Measurements from ENCODE around the gene BRD4.
A peak's percentile ranks its signal among the peaks of the same experiment; 100 is the strongest.

BRD4 gene

DNA sequence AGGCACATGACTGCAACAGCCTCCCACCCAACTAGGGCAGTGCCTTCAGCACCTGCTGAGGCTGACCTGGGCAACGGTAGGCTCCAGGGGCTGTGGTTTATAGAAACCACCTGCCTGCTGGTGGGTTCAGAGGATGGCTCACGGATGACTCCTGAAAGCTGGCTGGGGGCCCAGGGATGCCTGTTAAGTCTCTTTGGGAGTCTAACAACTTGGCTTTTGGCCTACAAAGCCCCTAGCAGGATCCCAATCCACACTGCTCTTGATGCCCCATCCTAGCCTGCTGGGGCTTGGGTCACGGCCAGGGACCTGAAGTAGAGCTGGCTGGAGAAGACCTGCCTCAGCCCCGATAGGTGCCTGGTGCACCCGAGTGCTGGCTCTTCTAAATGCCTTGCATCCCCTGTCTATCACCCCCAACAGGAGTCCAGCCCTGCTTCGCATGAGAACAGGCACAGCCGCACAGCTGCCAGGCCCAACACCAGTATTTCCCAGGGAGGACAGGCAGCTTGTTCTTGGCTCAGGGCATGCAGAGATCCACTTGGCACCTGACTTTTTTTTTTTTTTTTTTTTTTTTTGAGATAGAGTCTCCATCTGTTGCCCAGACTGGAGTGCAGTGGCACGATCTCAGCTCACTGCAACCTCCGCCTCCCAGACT lies 91.0 kb downstream of the BRD4 start:
- no peak overlapping the region for H3K4me3 ChIP-seq (ENCODE audit: low read depth, low read length)
- DNase-seq (ENCODE audit: low read depth): no peak

DNA sequence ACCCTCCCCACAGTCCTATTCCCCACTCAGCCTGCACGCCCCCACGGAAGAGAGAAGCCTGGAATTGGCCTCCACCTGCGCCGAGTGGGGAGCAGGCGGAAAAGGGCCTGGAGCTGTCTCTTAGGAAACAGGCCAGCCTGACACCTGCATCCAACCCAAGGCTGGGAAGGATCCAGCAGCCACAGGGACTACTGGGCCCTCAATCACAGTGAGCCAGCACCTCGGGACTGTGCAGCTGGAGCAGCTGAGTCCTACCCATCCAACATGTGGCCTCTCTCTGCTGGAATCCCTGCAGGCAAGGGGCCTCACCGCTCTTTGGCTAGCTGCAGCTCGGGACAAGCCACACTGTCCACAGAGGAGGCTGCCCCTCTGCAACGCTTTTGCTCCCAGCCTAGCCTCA lies 91.8 kb downstream of the BRD4 start:
- DNase-seq (ENCODE audit: low read depth): no peak

DNA sequence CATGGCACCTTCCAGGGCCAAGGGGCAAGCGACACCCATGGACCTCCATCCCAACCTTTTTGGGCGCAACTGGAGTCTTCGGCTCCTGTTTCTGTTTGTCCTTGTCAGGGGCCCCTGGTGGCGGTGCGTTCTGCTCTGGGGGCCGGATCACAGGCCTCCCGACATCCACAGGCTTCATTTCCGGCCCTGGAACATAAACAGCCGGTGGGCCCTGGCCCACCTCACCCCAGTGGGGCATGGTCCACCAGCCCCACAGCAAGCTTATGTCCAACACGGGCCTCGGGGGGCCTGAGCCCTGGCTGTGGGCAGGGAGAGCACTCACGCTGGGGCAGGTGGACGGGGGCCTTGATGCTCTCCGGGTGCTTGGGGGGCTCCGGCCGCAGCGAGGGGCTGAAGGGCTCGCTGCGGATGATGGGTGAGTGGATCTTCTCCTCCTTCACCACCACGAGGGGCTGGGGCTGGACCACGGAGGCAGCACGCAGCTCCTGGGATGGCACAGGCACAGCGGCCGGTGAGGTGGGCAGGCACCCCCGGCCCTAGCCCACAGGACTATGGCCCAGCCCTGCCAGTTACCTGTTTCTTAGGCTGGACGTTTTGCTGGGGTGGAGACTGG lies 92.9 kb downstream of the BRD4 start:
- DNase-seq (ENCODE audit: low read depth): no peak
- no peak overlapping the region for H3K4me3 ChIP-seq (ENCODE audit: low read depth, low read length)

More for the DNA sequence above, 91.8 kb downstream of the BRD4 start:
- H3K4me3 ChIP-seq (ENCODE audit: low read depth, low read length): no peak overlapping the region

DNA sequence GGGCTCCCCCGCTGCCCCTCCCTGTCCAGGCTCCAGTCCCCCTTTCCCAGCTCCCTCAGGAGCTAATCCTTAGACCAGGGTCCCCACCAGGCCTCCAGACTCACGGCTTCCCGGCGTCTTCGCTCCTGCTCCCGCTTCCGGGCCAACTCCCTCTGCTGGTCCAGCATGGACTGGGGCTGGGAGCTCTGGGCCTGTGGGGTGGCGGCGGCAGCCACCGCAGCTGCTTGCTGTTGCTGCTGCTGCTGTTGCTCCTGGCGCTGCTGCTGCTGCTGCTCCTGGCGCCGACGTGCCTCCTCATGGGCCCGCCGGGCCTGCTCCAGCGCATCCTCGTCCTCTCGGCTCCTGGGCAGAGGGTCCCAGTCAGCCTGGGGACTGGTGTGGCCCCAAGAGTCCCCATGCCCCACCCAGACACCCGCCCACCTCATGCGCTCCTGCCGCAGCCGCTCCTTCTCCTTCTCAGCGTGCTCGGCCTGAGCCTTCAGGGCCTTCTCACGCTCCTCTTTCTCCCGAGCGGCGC lies 93.6 kb downstream of the BRD4 start:
- H3K4me3 ChIP-seq (ENCODE audit: low read depth, low read length): no peak overlapping the region
- no peak for DNase-seq (ENCODE audit: low read depth)

DNA sequence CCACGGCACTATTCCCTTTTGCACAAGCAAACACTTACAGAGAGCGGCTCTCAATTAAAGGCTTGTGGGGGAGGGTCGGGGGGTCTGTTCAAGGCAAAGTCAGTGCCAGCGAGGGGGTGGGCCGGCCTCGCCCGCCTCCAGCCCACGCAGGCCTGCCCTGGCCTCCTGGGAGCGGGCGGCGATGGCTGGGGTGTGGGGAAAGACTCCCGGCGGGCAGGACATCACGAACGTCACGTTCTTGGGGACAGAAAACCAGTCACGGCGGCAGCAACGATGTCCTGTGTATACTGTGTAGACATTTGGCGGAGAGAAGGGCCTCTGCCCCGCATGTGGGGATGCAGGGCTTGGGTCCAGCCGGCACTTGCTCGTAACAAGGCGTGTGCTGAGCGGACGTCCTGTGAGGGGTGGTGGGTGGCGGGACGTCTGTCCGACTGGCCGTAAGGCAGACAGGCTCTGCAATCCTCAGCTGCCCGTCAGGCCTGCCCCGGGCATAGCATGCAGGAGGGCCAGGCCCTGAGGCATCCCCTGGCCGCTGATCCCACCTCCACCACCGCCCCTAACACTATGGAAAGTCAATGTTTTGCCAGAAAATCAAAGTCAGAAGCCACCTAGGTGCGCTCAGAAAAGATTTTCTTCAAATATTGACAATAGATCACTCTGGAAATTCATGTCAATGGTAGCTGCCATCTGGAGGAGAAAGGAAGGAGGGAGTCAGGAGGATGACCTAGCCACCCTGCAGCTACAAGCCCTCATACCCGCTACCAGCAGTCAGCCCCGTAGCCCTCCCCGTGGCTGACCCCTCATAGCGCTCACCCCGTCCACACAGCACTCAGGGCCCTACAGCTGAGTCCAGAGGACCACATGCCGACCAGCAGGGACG lies 94.3 kb downstream of the BRD4 start:
- no peak overlapping the region for H3K4me3 ChIP-seq (ENCODE audit: low read depth, low read length)
- no peak for DNase-seq (ENCODE audit: low read depth)

DNA sequence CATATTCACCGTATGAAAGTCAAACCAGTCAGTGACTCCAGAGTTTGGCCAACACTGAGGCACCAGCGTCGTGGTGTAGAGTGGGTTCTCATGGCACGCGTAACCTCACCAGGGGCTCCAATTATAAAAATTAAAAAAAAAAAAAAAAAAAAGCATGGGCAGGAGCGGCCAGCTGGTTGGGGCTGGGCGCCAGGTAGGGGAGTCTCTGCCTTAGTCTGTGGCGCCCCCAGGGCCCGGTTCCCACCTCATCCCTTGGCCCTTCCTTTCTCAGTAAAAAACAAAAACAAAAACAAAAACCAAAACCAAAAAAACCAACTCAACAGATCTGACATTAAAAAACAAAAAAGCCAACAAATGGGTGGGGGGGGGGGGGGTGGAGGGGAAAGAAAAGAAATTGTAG lies 95.5 kb downstream of the BRD4 start:
- no peak overlapping the region for H3K4me3 ChIP-seq (ENCODE audit: low read depth, low read length)
- DNase-seq (ENCODE audit: low read depth): no peak

DNA sequence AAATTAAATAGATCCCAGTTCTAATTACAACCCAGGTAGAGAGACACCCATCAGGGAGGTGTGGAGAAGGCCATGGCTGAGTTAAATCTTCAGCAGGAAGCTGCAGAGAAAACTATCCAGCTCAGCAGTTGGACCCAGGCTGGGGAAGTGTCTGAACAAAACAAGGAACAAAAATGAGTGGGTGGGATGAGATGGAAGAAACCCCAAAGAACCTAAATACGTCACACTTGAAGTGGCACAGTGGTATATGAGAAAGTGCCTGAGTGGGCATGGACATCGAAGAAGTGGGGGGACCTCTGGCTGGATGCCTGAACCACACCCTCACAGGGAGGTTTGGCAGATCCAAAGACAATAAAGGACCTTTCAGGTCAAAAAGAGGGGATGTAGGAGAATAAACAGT lies 96.6 kb downstream of the BRD4 start:
- no peak overlapping the region for H3K4me3 ChIP-seq (ENCODE audit: low read depth, low read length)
- no peak for DNase-seq (ENCODE audit: low read depth)

DNA sequence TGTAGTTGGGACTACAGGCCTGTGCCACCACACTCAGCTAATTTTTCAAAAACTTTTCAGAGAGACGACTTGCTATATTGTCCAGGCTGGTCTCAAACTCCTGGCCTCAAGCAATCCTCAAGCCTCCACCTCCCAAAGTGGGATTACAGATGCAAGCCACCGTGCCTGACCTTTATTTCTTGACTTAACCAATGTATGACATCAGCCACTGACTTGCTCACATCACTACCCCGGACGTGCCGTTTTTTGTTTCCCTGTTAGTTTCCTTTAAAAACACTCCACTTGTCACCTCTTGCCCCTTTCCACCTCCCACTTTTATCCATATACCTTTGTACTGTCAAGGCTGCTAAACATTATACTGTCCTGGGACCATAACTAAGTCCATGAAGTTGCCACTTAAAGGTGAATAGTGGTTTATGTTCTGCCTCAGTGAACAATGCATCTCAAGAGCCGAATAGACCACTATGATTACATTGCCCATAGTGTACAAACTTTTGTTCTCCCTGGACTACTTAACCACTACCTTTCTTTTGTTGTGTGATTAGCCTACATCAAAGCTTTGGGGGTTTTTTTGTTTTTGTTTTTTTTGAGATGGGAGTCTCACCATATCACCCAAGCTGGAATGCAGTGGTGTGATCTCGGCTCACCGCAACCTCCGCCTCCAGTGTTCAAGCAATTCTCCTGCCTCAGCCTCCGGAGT lies 97.8 kb downstream of the BRD4 start:
- DNase-seq (ENCODE audit: low read depth): no peak
- H3K4me3 ChIP-seq (ENCODE audit: low read depth, low read length): no peak overlapping the region

DNA sequence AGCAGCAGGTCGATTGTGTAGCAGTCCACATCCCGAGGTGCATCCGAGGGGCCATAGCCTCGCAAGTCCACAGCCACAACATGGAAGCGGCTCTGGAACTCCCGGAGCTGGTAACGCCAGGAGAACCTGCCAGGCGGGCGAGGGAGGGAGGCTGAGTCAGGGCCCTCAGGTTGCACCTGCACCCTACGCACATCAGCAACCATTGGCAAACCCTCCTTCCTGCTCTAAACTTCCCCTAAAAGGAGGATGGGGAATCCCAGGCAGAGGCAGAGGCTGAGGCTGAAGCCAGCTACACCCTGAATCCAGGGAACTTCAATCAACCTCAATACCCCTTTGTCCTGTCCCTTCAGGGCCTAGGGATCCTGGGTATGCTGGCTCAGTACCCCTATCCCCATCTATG lies 101.1 kb downstream of the BRD4 start:
- no peak overlapping the region for H3K4me3 ChIP-seq (ENCODE audit: low read depth, low read length)
- DNase-seq (ENCODE audit: low read depth): no peak

DNA sequence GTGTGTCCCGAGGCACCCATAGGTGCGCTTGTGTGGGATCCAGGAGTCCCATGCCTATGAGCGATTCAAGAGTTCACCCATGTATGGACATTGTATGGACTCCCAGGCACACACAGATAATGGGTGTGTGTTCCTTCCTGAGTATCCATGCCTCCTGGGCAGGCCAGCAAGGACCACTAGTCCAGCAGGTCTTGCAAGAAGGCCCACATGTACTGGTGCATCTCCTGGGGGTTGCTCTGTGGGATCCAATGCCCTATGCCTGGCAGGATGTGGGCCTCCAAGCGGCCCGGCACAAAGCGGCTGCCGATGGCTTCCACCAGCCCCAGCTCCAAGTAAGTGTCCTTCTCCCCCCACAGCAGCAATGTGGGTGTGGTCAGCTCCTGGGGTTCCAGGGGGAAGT lies 105.1 kb downstream of the BRD4 start:
- no peak for DNase-seq (ENCODE audit: low read depth)
- no peak overlapping the region for H3K4me3 ChIP-seq (ENCODE audit: low read depth, low read length)

DNA sequence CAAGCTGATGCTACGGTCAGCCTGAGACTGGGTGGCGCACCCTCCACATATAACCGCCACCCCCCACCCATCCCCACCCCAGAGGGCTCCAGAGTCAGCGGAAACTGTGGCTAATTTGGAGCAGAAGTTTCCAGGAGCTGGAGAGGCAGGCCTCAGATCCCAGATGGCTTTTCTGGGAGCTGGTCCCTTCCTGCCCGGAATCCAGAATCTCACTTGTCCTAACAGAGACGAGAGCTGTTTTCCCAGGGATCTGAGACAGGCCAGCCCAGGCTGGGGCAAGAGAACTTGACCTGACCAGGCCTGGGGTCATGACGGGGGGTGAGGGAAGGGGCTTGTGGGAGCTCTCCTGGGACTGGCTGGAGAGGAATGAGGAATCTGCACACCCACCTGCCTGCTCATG lies 106.6 kb downstream of the BRD4 start:
- H3K4me3 ChIP-seq (ENCODE audit: low read depth, low read length): no peak overlapping the region
- DNase-seq (ENCODE audit: low read depth): no peak

DNA sequence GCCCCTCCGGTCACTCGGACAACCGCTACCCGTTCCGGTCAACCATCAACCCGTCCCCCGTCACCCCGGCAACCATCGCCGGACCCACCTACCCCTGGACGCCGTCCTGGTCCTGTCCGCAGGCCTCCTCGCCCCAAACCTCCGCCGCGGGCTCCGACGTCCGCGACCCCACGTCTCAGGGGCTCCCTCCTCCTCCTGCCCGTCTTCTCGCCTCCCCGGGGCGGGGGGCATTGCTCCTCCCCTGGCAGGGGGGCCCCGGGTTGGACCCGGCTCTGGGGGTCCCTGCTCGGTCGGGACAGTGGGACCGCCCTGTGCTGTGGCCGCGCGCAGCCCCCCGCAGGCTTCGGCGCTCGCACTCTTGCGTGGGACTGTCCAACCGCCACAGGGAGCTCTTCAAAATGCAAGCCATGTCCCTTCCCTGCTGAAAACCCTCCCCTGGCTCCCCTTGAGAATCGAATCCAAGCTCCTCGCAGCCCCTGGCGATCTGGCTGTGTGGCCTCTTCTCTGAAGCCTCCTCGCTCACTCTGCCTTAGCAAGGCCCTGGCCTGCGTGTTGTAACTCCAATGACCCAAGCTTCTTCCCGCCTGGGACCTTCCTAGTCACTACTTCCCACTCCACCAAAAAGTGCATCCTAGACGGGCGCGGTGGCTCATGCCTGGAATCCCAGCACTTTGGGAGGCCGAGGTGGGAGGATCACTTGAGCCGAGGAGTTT lies 108.5 kb downstream of the BRD4 start:
- DNase-seq (ENCODE audit: low read depth): no peak
- H3K4me3 ChIP-seq (ENCODE audit: low read depth, low read length): peak overlapping the region; percentile 63

DNA sequence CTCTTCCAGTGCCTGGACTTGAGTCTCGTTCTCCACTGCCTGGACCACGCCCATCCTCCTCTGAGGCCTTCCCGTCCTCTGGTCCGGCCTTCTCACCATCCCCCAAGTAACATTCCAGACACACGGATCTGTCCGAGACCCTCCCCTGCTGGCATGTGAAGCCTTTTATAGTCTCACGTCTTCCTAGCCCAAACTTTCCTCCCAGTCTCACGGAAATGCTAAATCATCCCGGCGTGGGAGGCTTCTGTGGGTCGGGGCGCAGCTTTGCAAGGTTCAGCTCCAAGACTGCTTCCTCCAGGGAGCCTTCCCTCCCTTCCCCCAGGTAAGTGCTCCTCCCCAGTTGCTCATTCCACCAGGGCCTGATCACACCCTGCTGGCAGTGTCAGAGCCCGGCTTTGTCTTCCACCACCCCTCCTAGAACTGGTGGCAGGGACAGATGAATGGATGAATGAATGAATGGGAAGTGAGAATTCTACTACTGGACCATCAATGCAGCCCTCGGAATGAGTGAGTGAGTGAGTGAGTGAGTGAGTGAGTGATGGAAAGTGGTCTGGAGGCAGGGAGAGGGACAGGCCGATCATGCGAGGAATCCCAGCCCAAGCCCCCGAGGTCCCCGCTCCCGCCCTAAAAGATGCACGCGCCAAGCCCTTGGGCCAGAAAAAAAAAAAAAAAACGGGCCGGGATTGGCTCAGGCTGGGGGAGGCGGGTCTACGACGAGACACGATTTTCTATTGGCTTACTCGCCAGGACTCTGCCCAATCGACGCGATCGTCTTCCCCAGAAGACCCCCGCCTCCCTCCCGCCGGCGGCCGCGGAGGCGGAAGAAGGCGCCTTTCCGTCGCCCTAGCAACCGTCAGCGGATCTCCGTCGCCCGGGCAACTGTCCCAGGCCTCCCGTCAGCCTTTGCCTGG lies 109.3 kb downstream of the BRD4 start:
- peak; percentile 89 for DNase-seq (ENCODE audit: low read depth)
- H3K4me3 ChIP-seq (ENCODE audit: low read depth, low read length): peak overlapping the region; percentile 63

DNA sequence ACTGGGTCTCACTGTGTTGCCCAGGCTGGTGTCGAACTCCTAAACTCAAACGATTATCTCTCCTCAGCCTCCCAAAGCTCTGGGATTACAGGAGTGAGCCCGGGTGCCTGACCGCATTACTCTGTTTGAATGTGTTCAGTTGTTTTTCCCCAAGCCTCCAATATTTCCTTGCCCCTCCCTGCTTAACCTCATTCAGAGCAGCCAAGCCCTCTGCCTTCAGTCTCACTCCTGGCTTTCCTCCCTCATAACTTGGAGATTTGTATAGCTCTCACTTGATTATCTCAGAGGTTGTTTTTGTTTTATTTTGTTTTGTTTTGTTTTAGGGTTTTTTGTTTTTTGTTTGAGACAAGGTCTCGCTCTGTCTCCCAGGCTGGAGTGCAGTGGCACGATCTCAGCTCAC lies 111.5 kb downstream of the BRD4 start:
- DNase-seq (ENCODE audit: low read depth): no peak
- no peak overlapping the region for H3K4me3 ChIP-seq (ENCODE audit: low read depth, low read length)

DNA sequence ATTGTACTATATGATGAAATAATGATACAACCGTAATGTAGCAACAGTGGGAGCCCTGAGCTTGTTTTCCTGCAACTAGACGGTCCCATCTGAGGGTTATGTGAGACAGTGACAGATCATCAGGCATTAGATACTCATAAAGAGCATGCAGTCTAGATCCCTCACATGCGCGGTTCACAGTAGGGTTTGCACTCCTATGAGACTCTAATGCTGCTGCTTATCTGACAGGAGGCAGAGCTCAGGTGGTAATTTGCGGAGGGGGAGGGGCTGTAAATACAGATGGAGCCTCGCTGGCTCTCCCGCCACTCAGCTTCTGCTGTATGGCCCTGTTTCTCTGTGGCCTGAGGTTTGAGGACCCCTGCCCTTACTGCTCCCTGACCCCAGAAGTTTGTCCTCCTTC lies 113.8 kb downstream of the BRD4 start:
- no peak overlapping the region for H3K4me3 ChIP-seq (ENCODE audit: low read depth, low read length)
- no peak for DNase-seq (ENCODE audit: low read depth)

DNA sequence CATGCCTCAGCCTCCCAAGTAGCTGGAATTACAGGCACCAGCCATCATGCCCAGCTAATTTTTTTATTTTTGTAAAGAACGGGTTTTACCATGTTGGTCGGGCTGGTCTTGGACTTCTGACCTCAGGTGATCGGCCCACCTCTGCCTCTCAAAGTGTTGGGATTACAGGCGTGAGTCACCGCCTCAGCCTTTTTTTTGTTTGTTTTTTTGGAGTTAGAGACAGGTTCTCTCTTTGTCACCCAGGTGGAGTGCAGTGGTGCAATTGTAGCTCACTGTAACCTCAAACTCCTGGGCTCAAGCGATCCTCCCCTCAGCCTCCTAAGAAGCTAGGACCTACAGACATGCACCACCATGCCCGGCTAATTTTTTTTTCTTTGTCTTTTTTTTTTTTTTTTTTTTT lies 116.0 kb downstream of the BRD4 start:
- no peak overlapping the region for H3K4me3 ChIP-seq (ENCODE audit: low read depth, low read length)
- DNase-seq (ENCODE audit: low read depth): no peak

DNA sequence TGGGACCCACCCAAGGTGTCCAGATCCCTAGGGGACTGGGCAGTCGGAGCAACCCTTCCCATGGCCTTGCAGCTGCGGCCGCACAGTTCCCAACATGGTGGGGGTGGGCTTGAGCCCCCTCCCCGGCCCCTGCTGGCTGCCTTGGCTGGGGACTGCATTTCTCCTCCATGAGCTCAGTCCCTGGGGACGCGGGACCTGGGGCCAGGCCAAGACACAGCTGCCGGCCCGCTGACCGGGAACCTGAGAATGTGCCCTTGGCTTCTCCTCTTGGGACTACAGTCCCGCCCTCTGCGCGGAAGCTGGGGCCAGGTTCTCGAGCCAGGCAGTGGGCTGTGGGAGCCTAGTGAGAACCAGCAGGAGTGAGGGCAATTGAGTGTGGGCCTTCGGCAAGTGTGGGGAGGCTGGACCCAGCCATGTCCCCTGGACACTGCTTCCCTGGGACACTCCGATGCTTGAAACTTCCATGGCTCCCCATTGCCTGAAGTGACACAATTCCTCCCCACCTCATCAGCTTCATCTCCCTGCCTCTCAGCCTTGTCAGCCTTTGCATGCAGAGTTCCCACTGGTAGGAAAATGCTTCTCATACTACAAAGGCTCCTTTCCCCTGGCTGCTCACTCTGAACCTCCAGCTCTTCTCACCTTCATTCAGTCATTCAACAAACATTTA lies 118.5 kb downstream of the BRD4 start:
- no peak for DNase-seq (ENCODE audit: low read depth)
- no peak overlapping the region for H3K4me3 ChIP-seq (ENCODE audit: low read depth, low read length)

DNA sequence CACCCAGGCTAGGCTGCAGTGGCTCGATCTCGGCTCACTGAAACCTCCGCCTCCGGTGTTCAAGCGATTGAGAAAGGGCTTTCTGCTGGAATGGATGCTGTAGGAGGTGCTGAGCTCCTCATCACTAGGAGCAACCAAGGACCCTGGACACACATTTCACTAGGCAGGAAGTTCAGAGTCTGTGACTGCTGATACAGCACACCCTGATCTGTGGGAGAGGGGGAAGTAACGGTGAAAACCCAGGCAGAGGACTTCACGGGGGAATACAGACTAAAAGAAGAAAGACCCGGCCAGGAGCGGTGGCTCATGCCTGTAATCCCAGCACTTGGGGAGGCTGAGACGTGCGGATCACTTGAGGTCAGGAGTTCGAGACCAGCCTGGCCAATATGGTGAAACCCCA lies 119.6 kb downstream of the BRD4 start:
- no peak for DNase-seq (ENCODE audit: low read depth)
- H3K4me3 ChIP-seq (ENCODE audit: low read depth, low read length): no peak overlapping the region

All from skeletal muscle cell (primary cell).